Endothelial cell (in vitro differentiated cells): ENCODE data around the gene UBE2I. TPM values are rescaled to one million over a fixed set of nuclear protein-coding genes. Genes with fewer than 3 reads are reported as not detected.

Experiments used
- DNase-seq: peaks from one replicate; pipeline ENCODE4 v3.0.0; 2021; ENCODE audit warnings: low spot score
- H3K27ac Mint-ChIP-seq: one replicate; pipeline ENCODE4 v1.8.0; 2021; ENCODE audit warnings: mixed read lengths, inconsistent platforms; ENCODE audit not compliant: unreplicated experiment
- H3K27me3 Mint-ChIP-seq: one replicate; pipeline ENCODE4 v1.8.0; 2021; ENCODE audit warnings: mild to moderate bottlenecking, moderate library complexity, mixed read lengths, inconsistent platforms; ENCODE audit not compliant: unreplicated experiment
- H3K36me3 Mint-ChIP-seq: one replicate; pipeline ENCODE4 v1.8.0; 2021; ENCODE audit warnings: mild to moderate bottlenecking, low read depth, mixed read lengths, inconsistent platforms; ENCODE audit not compliant: unreplicated experiment
- H3K4me1 Mint-ChIP-seq: one replicate; pipeline ENCODE4 v1.8.0; 2021; ENCODE audit warnings: mild to moderate bottlenecking, mixed read lengths, inconsistent platforms; ENCODE audit not compliant: unreplicated experiment
- H3K4me3 Mint-ChIP-seq: one replicate; pipeline ENCODE4 v1.8.0; 2021; ENCODE audit warnings: mild to moderate bottlenecking, mixed read lengths, inconsistent platforms; ENCODE audit not compliant: unreplicated experiment
- H3K9me3 Mint-ChIP-seq: one replicate; pipeline ENCODE4 v1.8.0; 2021; ENCODE audit warnings: mixed read lengths, inconsistent platforms; ENCODE audit not compliant: unreplicated experiment
- total RNA-seq: library from RNA; stranded (reverse); fragmentation: NEBNext Ultra II Directional; extraction: Animal tissue kit (Norgen Biotek cat#: 25700); gene quantifications from one replicate; pipeline ENCODE4 v1.2.1, GENCODE V29; 2021; ENCODE audit not compliant: unreplicated experiment
- TF ChIP-seq, protein P1 (sequence below): fragments of 200-600 bp; sonication (generic); IDR thresholded peaks from one replicate; pipeline ENCODE4 v1.5.0; 2021; ENCODE audit warnings: antibody characterized with exemption; ENCODE audit not compliant: unreplicated experiment

UBE2I gene
- total RNA-seq, 1 donor from 2014 or later, result 167 TPM

DNA sequence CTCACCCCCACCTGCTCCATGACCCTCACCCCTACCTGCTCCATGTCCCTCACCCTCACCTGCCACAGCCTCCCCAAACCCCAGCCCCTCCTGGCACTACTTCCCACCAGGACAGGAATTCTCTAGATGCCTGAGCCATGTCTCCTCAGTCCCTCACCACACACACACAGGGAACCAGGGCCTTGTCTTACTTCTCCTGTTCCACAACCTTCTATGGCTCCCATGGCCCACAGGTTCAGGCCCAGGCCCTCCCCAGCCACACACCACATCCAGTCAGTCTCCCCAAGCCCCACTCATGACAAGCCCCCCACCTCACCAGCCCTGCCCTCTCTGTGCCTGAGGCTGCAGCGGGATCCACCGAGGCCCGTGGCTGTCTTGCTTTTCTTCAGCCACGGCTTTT is 3.1 kb upstream of the UBE2I start:
- Mint-ChIP-seq H3K4me3 (no peak overlapping the region), H3K27ac (no peak overlapping the region)

GRCh38 chr16:1308036-1308976 is 1.1 kb upstream of the UBE2I start:
- H3K4me1 Mint-ChIP-seq, result peaks cover 14% of the 10 kb centered on the region
- peaks cover 9% of the 10 kb centered on the region for H3K27me3 Mint-ChIP-seq
- DNase-seq, result no peak
- peak overlapping the region; percentile 82 for H3K27ac Mint-ChIP-seq
- TF ChIP-seq, protein P1, sequence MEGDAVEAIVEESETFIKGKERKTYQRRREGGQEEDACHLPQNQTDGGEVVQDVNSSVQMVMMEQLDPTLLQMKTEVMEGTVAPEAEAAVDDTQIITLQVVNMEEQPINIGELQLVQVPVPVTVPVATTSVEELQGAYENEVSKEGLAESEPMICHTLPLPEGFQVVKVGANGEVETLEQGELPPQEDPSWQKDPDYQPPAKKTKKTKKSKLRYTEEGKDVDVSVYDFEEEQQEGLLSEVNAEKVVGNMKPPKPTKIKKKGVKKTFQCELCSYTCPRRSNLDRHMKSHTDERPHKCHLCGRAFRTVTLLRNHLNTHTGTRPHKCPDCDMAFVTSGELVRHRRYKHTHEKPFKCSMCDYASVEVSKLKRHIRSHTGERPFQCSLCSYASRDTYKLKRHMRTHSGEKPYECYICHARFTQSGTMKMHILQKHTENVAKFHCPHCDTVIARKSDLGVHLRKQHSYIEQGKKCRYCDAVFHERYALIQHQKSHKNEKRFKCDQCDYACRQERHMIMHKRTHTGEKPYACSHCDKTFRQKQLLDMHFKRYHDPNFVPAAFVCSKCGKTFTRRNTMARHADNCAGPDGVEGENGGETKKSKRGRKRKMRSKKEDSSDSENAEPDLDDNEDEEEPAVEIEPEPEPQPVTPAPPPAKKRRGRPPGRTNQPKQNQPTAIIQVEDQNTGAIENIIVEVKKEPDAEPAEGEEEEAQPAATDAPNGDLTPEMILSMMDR, result no peak
- peak overlapping the region; percentile 86 for H3K4me3 Mint-ChIP-seq
- no peaks in the 10 kb centered on the region for H3K9me3 Mint-ChIP-seq
- H3K36me3 Mint-ChIP-seq, result peaks cover 5% of the 10 kb centered on the region

More for the DNA sequence above, 3.1 kb upstream of the UBE2I start:
- no peaks in the 10 kb centered on the region for H3K9me3 Mint-ChIP-seq
- DNase-seq, result no peak
- TF ChIP-seq, protein P1, result no peak
- H3K36me3 Mint-ChIP-seq, result peaks cover 5% of the 10 kb centered on the region
- H3K27me3 Mint-ChIP-seq, result peaks cover 9% of the 10 kb centered on the region
- H3K4me1 Mint-ChIP-seq, result peaks cover 14% of the 10 kb centered on the region

DNA sequence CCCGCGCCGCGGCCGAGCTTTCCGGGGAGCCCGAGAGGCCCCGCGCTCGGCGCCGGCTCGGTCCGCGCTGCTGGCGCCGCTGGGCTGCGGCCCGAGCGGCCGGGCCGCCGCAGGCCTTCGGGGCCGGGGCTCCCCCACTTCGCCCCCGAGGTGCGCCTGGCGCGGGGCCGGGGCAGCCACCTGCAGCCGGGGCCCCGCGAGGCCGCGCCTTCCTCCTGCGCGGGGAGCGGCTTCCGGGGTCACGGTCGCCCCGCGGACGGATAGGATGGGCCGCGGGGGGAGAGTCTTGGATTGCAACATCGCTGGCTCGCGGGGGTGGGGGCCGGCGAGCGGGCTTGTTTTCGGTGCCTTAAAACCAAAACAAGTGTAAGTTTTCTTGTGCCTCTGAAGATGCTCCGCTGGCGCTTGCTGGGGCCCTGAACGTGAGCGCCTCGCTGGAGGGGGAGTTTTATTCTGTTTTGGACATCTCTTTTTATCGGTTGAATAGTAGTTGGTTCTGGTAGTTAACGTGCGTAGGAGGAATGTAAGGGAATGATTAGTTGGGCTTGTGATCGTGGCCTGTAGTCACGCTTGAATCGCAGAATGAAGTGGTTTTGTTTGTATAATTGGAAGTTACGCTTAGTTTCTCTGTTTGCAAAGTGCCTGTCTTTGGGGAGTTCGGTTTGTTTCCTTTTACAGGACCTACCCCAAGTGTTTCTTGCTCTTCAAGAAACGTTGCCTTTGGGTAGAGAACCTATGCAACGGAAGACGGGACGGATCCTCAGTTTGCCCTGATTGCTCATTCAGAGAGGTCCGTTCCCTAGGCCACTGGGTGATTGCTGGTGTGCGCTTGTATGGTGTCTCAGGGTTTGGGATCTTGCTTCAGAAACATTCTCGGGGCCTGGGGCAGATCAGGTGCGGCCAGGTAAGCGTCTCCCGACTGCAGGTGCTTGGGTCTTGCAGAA is 724 bp downstream of the UBE2I start:
- Mint-ChIP-seq H3K9me3 (no peaks in the 10 kb centered on the region), H3K27ac (peak overlapping the region; percentile 98), H3K4me1 (peaks cover 14% of the 10 kb centered on the region), H3K4me3 (peak overlapping the region; percentile 99), H3K36me3 (peaks cover 5% of the 10 kb centered on the region), H3K27me3 (peaks cover 9% of the 10 kb centered on the region)
- TF ChIP-seq, protein P1, result no peak
- no peak for DNase-seq

- peaks cover 14% of the 10 kb centered on the region for H3K4me1 Mint-ChIP-seq
- H3K4me3 Mint-ChIP-seq, result peak overlapping the region; percentile 99
- DNase-seq, result peak; percentile 23
- peak overlapping the region; percentile 98 for H3K27ac Mint-ChIP-seq
- TF ChIP-seq, protein P1, result no peak
- H3K9me3 Mint-ChIP-seq, result no peaks in the 10 kb centered on the region
- H3K27me3 Mint-ChIP-seq, result peaks cover 9% of the 10 kb centered on the region
- H3K36me3 Mint-ChIP-seq, result peaks cover 5% of the 10 kb centered on the region
These were observed 1.4 kb downstream of the UBE2I start for GRCh38 chr16:1310832-1311200.
